Liver (tissue), 3 donors: ENCODE data around the gene CD164L2.

Source experiments
- CTCF ChIP-seq: fragments of 150-350 bp; IDR thresholded peaks from 2 replicates; pipeline ENCODE4 v1.5.1; 2017; ENCODE audit warnings: improper control_type of control experiment, low read depth, low read length; ENCODE audit not compliant: missing input control
- EGR1 ChIP-seq, 2 donors: IDR thresholded peaks; 2 replicates each; pipeline ENCODE4 v1.6.1; 2016 to 2018; ENCODE audit warnings: antibody characterized with exemption in 2 of 2, low read depth in 2 of 2
- GABPA ChIP-seq, 2 donors: IDR thresholded peaks in 1 of 2; conservative IDR thresholded peaks in 1 of 2; 2 replicates each; pipeline ENCODE4 v1.6.1; 2016; ENCODE audit warnings: antibody characterized with exemption in 2 of 2, mild to moderate bottlenecking in 1 of 2, moderate library complexity in 1 of 2
- HNF4A ChIP-seq, 2 donors: conservative IDR thresholded peaks; 2 replicates each; pipeline ENCODE4 v1.6.1; 2016; ENCODE audit warnings: antibody characterized with exemption in 2 of 2, mild to moderate bottlenecking in 2 of 2
- JUND ChIP-seq, 2 donors: IDR thresholded peaks; 2 replicates each; pipeline ENCODE4 v1.6.1; 2016; ENCODE audit warnings: antibody characterized with exemption in 2 of 2
- RAD21 ChIP-seq, 2 donors: IDR thresholded peaks; 2 replicates each; pipeline ENCODE4 v1.6.1; 2016; ENCODE audit warnings: antibody characterized with exemption in 2 of 2, mild to moderate bottlenecking in 2 of 2
- RXRA ChIP-seq, 2 donors: IDR thresholded peaks; 2 replicates each; pipeline ENCODE4 v1.6.1; 2017 to 2018; ENCODE audit warnings: antibody characterized with exemption in 2 of 2, mild to moderate bottlenecking in 1 of 2
- SP1 ChIP-seq: IDR thresholded peaks from 2 replicates; pipeline ENCODE4 v1.6.1; 2018; ENCODE audit warnings: antibody characterized with exemption, mild to moderate bottlenecking
- TAF1 ChIP-seq: conservative IDR thresholded peaks from 2 replicates; pipeline ENCODE4 v1.6.1; 2016; ENCODE audit warnings: antibody characterized with exemption, mild to moderate bottlenecking
- TF ChIP-seq, protein P1 (sequence below): IDR thresholded peaks from 2 replicates; pipeline ENCODE4 v1.6.1; 2016; ENCODE audit warnings: antibody characterized with exemption
- TF ChIP-seq, protein P2 (sequence below): IDR thresholded peaks from 2 replicates; pipeline ENCODE4 v1.6.1; 2016; ENCODE audit warnings: antibody characterized with exemption
- TF ChIP-seq, protein P3 (sequence below): IDR thresholded peaks from 2 replicates; pipeline ENCODE4 v1.6.1; 2016; ENCODE audit warnings: antibody characterized with exemption
- TF ChIP-seq, protein P4 (sequence below): IDR thresholded peaks from 2 replicates; pipeline ENCODE4 v1.6.1; 2016; ENCODE audit warnings: antibody characterized with exemption, mild to moderate bottlenecking
- donor health status: healthy.
- donor health status: healthy.

DNA sequence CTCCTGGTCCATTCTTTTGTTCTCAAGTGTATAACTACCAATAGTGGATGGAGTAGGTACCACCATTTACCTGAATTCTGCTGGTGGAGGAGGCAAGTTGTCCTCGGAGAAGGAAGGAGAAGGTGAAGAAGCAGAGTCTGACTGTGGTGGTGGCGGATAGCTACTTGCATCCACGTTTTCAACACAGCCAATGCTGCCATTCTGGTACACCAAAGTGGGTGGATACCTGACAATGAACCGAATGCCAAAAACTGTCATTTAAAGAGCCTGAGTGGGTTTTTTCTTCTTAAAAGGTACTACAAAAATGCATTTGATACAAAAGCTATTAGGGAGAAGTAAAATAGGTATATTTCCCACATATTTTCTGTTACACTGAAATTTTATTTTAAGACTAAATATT, 29.4 kb upstream of the CD164L2 start:
- no peak for TF ChIP-seq CTCF
- TF ChIP-seq, protein P1, sequence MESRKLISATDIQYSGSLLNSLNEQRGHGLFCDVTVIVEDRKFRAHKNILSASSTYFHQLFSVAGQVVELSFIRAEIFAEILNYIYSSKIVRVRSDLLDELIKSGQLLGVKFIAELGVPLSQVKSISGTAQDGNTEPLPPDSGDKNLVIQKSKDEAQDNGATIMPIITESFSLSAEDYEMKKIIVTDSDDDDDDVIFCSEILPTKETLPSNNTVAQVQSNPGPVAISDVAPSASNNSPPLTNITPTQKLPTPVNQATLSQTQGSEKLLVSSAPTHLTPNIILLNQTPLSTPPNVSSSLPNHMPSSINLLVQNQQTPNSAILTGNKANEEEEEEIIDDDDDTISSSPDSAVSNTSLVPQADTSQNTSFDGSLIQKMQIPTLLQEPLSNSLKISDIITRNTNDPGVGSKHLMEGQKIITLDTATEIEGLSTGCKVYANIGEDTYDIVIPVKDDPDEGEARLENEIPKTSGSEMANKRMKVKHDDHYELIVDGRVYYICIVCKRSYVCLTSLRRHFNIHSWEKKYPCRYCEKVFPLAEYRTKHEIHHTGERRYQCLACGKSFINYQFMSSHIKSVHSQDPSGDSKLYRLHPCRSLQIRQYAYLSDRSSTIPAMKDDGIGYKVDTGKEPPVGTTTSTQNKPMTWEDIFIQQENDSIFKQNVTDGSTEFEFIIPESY = no peak
- TF ChIP-seq, protein P2, sequence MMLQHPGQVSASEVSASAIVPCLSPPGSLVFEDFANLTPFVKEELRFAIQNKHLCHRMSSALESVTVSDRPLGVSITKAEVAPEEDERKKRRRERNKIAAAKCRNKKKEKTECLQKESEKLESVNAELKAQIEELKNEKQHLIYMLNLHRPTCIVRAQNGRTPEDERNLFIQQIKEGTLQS = no peak
- TF ChIP-seq TAF1 = no peak
- TF ChIP-seq, protein P3, sequence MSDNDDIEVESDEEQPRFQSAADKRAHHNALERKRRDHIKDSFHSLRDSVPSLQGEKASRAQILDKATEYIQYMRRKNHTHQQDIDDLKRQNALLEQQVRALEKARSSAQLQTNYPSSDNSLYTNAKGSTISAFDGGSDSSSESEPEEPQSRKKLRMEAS = no peak
- TF ChIP-seq EGR1 (IDR thresholded peaks at IDR 0.05; ENCODE audit: low read depth in 2 of 2) = no peak
- TF ChIP-seq, protein P4, sequence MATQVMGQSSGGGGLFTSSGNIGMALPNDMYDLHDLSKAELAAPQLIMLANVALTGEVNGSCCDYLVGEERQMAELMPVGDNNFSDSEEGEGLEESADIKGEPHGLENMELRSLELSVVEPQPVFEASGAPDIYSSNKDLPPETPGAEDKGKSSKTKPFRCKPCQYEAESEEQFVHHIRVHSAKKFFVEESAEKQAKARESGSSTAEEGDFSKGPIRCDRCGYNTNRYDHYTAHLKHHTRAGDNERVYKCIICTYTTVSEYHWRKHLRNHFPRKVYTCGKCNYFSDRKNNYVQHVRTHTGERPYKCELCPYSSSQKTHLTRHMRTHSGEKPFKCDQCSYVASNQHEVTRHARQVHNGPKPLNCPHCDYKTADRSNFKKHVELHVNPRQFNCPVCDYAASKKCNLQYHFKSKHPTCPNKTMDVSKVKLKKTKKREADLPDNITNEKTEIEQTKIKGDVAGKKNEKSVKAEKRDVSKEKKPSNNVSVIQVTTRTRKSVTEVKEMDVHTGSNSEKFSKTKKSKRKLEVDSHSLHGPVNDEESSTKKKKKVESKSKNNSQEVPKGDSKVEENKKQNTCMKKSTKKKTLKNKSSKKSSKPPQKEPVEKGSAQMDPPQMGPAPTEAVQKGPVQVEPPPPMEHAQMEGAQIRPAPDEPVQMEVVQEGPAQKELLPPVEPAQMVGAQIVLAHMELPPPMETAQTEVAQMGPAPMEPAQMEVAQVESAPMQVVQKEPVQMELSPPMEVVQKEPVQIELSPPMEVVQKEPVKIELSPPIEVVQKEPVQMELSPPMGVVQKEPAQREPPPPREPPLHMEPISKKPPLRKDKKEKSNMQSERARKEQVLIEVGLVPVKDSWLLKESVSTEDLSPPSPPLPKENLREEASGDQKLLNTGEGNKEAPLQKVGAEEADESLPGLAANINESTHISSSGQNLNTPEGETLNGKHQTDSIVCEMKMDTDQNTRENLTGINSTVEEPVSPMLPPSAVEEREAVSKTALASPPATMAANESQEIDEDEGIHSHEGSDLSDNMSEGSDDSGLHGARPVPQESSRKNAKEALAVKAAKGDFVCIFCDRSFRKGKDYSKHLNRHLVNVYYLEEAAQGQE = no peak
- no peak for TF ChIP-seq GABPA (IDR thresholded peaks at IDR 0.05 in 1 of 2, conservative IDR thresholded peaks at IDR 0.05 in 1 of 2)
- no peak for TF ChIP-seq SP1
- TF ChIP-seq JUND (IDR thresholded peaks at IDR 0.05) = no peak
- no peak for TF ChIP-seq HNF4A (conservative IDR thresholded peaks at IDR 0.05)
- TF ChIP-seq RXRA (IDR thresholded peaks at IDR 0.05) = no peak
- TF ChIP-seq RAD21 (IDR thresholded peaks at IDR 0.05) = no peak
